ENCODE data around the gene MIPEP.

The MIPEP gene

GRCh38 chr13:23859455-23859854 is 29.7 kb downstream of the MIPEP start (continued):
- no peak for TF ChIP-seq OSR2 (tag by site-specific recombination; IDR thresholded peaks at IDR 0.05)
- no peak for TF ChIP-seq SCRT2 (tag by site-specific recombination; IDR thresholded peaks at IDR 0.05)
- no peak for TF ChIP-seq ZSCAN16 (tag by site-specific recombination; IDR thresholded peaks at IDR 0.05)
- no peak for TF ChIP-seq ZNF571 (tag by site-specific recombination; IDR thresholded peaks at IDR 0.05)
- no peak for TF ChIP-seq ZNF488 (tag by site-specific recombination; IDR thresholded peaks at IDR 0.05)
- no peak for TF ChIP-seq ZNF660 (tag by site-specific recombination; IDR thresholded peaks at IDR 0.05)
- no peak for TF ChIP-seq ZNF155 (tag by site-specific recombination; IDR thresholded peaks at IDR 0.05)

- POLR2A ChIA-PET, result interaction anchor here (0.9 kb wide), 1 partner anchor 30 kb away, joined by 3 read pairs; no protein-coding TSS in a partner anchor
These were observed 30.7 kb downstream of the MIPEP start for GRCh38 chr13:23858546-23858945.

GRCh38 chr13:23856008-23856750 is 33.0 kb downstream of the MIPEP start:
- H3K9me3 ChIP-seq (ENCODE audit: control insufficient read depth, insufficient read depth, low read depth, low read length), result no peaks in the 10 kb centered on the region
- H3K4me3 ChIP-seq (ENCODE audit: low read depth, low read length), result no peak overlapping the region
- H3K36me3 ChIP-seq (ENCODE audit: control insufficient read depth in 2 of 2, insufficient read depth in 1 of 2, low read length in 2 of 2), result peaks cover 0 to 11% of the 10 kb centered on the region in 2 experiments; a peak in 1 of 3 replicates
- ChIA-PET CTCF (no interaction called here), POLR2A (no interaction called here)
- H3K27ac ChIP-seq (ENCODE audit: extremely low read depth, low read depth, low read length), result no peak overlapping the region
- H3K4me1 ChIP-seq (ENCODE audit: control insufficient read depth, insufficient read depth, low read length), result no peaks in the 10 kb centered on the region
- TF ChIP-seq ZNF548 (tag by site-specific recombination; IDR thresholded peaks at IDR 0.05) (no peak), ZNF623 (tag by site-specific recombination; IDR thresholded peaks at IDR 0.05) (no peak), ZNF48 (tag by site-specific recombination; IDR thresholded peaks at IDR 0.05) (no peak), PRDM1 (tag by site-specific recombination; IDR thresholded peaks at IDR 0.05) (no peak), ZNF658 (tag by site-specific recombination; IDR thresholded peaks at IDR 0.05) (no peak), CTCF (tag by site-specific recombination; IDR thresholded peaks at IDR 0.05) (no peak), WT1 (tag by site-specific recombination; IDR thresholded peaks at IDR 0.05) (no peak), HOXC10 (CRISPR knock-in tag; IDR thresholded peaks at IDR 0.05) (no peak), ZIC2 (tag by site-specific recombination; IDR thresholded peaks at IDR 0.05) (no peak), ZSCAN4 (tag by site-specific recombination; IDR thresholded peaks at IDR 0.05) (no peak), ZNF404 (tag by site-specific recombination; IDR thresholded peaks at IDR 0.05) (no peak)

More at GRCh38 chr13:23858546-23858945, 30.7 kb downstream of the MIPEP start:
- no peak for TF ChIP-seq ZEB2 (tag by site-specific recombination; IDR thresholded peaks at IDR 0.05)
- TF ChIP-seq ZNF133 (tag by site-specific recombination; IDR thresholded peaks at IDR 0.05), result no peak
- TF ChIP-seq RBAK (tag by site-specific recombination; IDR thresholded peaks at IDR 0.05), result no peak
- no peak for TF ChIP-seq TCF7L2 (IDR thresholded peaks at IDR 0.05; ENCODE audit: borderline replicate concordance, low read depth, low read length)
- no peak for TF ChIP-seq ZNF785 (tag by site-specific recombination; IDR thresholded peaks at IDR 0.05)
- TF ChIP-seq MYNN (tag by site-specific recombination; IDR thresholded peaks at IDR 0.05; ENCODE audit: borderline replicate concordance), result no peak
- TF ChIP-seq ZNF138 (tag by site-specific recombination; IDR thresholded peaks at IDR 0.05; ENCODE audit: borderline replicate concordance), result no peak
- TF ChIP-seq ZNF341 (tag by site-specific recombination; IDR thresholded peaks at IDR 0.05; ENCODE audit: low read depth), result no peak
- TF ChIP-seq ZNF530 (tag by site-specific recombination; IDR thresholded peaks at IDR 0.05; ENCODE audit: low read depth), result no peak
- no peak for TF ChIP-seq IKZF3 (tag by site-specific recombination; IDR thresholded peaks at IDR 0.05)
- TF ChIP-seq ZNF398 (tag by site-specific recombination; IDR thresholded peaks at IDR 0.05), result no peak
- no peak for TF ChIP-seq ZNF701 (tag by site-specific recombination; IDR thresholded peaks at IDR 0.05)
- TF ChIP-seq YY1 (tag by site-specific recombination; IDR thresholded peaks at IDR 0.05), result no peak
- TF ChIP-seq ZNF132 (tag by site-specific recombination; IDR thresholded peaks at IDR 0.05; ENCODE audit: borderline replicate concordance), result no peak
- no peak for TF ChIP-seq ZNF362 (tag by site-specific recombination; IDR thresholded peaks at IDR 0.05)
- Histone ChIP-seq H3K4me1 (ENCODE audit: control insufficient read depth, insufficient read depth, low read length) (no peaks in the 10 kb centered on the region), H3K36me3 (ENCODE audit: control insufficient read depth in 2 of 2, insufficient read depth in 1 of 2, low read length in 2 of 2) (peaks cover 0 to 14% of the 10 kb centered on the region in 2 experiments; a peak in 1 of 3 replicates), H3K27ac (ENCODE audit: extremely low read depth, low read depth, low read length) (no peak overlapping the region), H3K4me3 (ENCODE audit: low read depth, low read length) (no peak overlapping the region), H3K9me3 (ENCODE audit: control insufficient read depth, insufficient read depth, low read depth, low read length) (no peaks in the 10 kb centered on the region)
- CTCF ChIA-PET, result interaction anchor here (0.5 to 1.0 kb wide), 3 partner anchors 9 to 772 kb away, joined by 3 read pairs; no protein-coding TSS in a partner anchor

Data from HEK293 (cell line).